OCI-LY1 (cell line): ENCODE data around the gene B4GALT5.
"Not testable (repeated sequence)": the region's sequence is repeated elsewhere in the genome, so short reads cannot be mapped to it uniquely, and the experiment has no call there.

ENCODE experiments used
- H2AFZ ChIP-seq: fragments of 200-600 bp; sonication (generic), shearing (Covaris generic); 2 replicates; pipeline ENCODE4 v1.6.0; 2014; ENCODE audit warnings: antibody characterized with exemption, mild to moderate bottlenecking, low read length
- H3F3A ChIP-seq: fragments of 200-600 bp; sonication (generic), shearing (Covaris generic); 2 replicates; pipeline ENCODE4 v1.6.0; 2014; ENCODE audit warnings: mild to moderate bottlenecking, antibody characterized with exemption, low read length, moderate library complexity; ENCODE audit not compliant: insufficient read depth
- H3K27ac ChIP-seq: fragments of 200-600 bp; sonication (generic); 2 replicates; pipeline ENCODE4 v1.5.1; 2014; ENCODE audit warnings: low read length, mixed run types, mild to moderate bottlenecking, low read depth; ENCODE audit not compliant: poor library complexity, severe bottlenecking
- H3K27me3 ChIP-seq: fragments of 200-600 bp; sonication (generic); 2 replicates; pipeline ENCODE4 v1.6.0; 2014; ENCODE audit warnings: antibody characterized with exemption, mild to moderate bottlenecking, low read length, moderate library complexity; ENCODE audit not compliant: insufficient read depth
- H3K36me3 ChIP-seq: fragments of 200-600 bp; sonication (generic); 2 replicates; pipeline ENCODE4 v1.6.1; 2014; ENCODE audit warnings: mild to moderate bottlenecking, antibody characterized with exemption, low read length, moderate library complexity, mixed read lengths; ENCODE audit not compliant: insufficient read depth
- H3K4me1 ChIP-seq: fragments of 200-600 bp; sonication (generic); 2 replicates; pipeline ENCODE4 v1.5.1; 2014; ENCODE audit warnings: mild to moderate bottlenecking, low read length, moderate library complexity; ENCODE audit not compliant: insufficient read depth, severe bottlenecking
- H3K4me2 ChIP-seq: fragments of 200-600 bp; sonication (generic), shearing (Covaris generic); 2 replicates; pipeline ENCODE4 v1.6.1; 2014; ENCODE audit warnings: low read length
- H3K4me3 ChIP-seq: fragments of 200-600 bp; sonication (generic); 2 replicates; pipeline ENCODE4 v1.5.1; 2014; ENCODE audit warnings: low read length, low read depth, mild to moderate bottlenecking, mixed read lengths; ENCODE audit not compliant: poor library complexity, severe bottlenecking
- H3K79me2 ChIP-seq: fragments of 200-600 bp; shearing (Covaris generic); 2 replicates; pipeline ENCODE4 v1.6.1; 2016; ENCODE audit warnings: mixed run types, low read length, mixed read lengths; ENCODE audit not compliant: insufficient read depth
- H3K9ac ChIP-seq: fragments of 200-600 bp; sonication (generic), shearing (Covaris generic); 2 replicates; pipeline ENCODE4 v1.6.1; 2014; ENCODE audit warnings: mild to moderate bottlenecking, low read length, mixed read lengths
- H3K9me2 ChIP-seq: fragments of 200-600 bp; sonication (generic), shearing (Covaris generic); 2 replicates; pipeline ENCODE4 v1.6.1; 2014; ENCODE audit warnings: low read depth, mild to moderate bottlenecking, low read length, mixed read lengths
- H3K9me3 ChIP-seq: fragments of 200-600 bp; shearing (Covaris generic); 2 replicates; pipeline ENCODE4 v1.6.1; 2014; ENCODE audit warnings: low read length, mixed read lengths
- H4K20me1 ChIP-seq: fragments of 200-600 bp; sonication (generic), shearing (Covaris generic); 2 replicates; pipeline ENCODE4 v1.6.0; 2016; ENCODE audit warnings: mild to moderate bottlenecking, low read length; ENCODE audit not compliant: insufficient read depth
- EZH2 ChIP-seq: fragments of 200-600 bp; sonication (generic), shearing (Covaris generic); IDR thresholded peaks from 2 replicates; pipeline ENCODE4 v1.8.0; 2017; ENCODE audit warnings: borderline replicate concordance, mixed run types, mild to moderate bottlenecking, antibody characterized with exemption, low read length, moderate library complexity, mixed read lengths
- TF ChIP-seq, protein P1 (sequence below): fragments of 200-600 bp; sonication (generic), shearing (Covaris generic); IDR thresholded peaks from 2 replicates; pipeline ENCODE4 v1.5.1; 2017; ENCODE audit warnings: mild to moderate bottlenecking, antibody characterized with exemption, low read length, moderate library complexity, mixed read lengths

Gene B4GALT5

DNA sequence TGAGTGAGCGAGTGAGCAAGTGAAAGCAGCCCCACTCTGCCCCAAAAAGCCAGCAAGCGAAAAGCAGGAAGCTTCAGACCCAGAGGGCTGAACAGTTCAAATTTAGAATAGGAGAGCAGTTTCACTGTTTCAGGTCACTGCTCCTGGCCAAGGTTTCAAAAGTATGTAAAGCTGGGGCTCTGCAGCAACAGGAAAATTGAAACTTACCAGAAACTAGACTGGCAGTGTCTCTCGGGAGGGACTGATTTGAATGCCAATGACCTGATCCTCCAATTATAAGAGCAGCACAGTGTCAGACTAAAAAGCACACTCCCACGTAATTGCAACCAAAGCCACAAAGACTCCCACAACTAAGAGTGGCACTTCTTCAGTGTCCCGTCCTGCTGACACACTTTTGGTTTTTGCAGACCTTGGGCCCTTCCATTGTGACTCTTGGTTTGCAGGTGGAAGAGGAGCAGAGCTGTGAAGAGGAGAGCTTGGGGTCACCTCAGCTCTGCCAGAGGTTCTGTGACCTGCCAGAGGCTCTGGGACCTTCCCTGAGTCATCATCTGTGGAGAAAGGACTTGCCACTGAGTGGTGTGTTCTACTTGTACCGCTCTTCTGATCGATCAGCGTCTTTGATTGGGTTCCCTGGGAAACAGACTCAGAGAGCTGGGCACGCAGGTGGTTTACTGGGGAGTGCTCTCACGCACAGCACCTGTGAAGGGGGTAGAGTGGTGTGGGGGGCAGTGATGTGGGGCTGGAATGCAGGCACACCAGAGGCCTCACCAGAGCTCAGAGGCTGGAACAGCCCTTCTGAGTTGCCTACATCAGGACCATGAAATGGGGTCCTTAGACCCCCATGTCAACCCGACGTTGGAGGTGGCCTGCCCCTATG lies 93.1 kb downstream of the B4GALT5 start:
- TF ChIP-seq, protein P1, sequence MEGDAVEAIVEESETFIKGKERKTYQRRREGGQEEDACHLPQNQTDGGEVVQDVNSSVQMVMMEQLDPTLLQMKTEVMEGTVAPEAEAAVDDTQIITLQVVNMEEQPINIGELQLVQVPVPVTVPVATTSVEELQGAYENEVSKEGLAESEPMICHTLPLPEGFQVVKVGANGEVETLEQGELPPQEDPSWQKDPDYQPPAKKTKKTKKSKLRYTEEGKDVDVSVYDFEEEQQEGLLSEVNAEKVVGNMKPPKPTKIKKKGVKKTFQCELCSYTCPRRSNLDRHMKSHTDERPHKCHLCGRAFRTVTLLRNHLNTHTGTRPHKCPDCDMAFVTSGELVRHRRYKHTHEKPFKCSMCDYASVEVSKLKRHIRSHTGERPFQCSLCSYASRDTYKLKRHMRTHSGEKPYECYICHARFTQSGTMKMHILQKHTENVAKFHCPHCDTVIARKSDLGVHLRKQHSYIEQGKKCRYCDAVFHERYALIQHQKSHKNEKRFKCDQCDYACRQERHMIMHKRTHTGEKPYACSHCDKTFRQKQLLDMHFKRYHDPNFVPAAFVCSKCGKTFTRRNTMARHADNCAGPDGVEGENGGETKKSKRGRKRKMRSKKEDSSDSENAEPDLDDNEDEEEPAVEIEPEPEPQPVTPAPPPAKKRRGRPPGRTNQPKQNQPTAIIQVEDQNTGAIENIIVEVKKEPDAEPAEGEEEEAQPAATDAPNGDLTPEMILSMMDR: no peak
- no peak for TF ChIP-seq EZH2
- no peaks in the 10 kb centered on the region for H3K9me2 ChIP-seq
- peak overlapping the region; percentile 67 for H3K9ac ChIP-seq
- peaks cover 45% of the 10 kb centered on the region for H3K4me1 ChIP-seq
- H2AFZ ChIP-seq: no peak overlapping the region
- H3K79me2 ChIP-seq: no peaks in the 10 kb centered on the region
- H3F3A ChIP-seq: no peaks in the 10 kb centered on the region; the same call in 1 of the 2 replicates
- no peaks in the 10 kb centered on the region for H3K9me3 ChIP-seq
- H3K4me3 ChIP-seq: peak overlapping the region; percentile 45
- peak overlapping the region; percentile 98 for H3K27ac ChIP-seq
- H3K4me2 ChIP-seq: peak overlapping the region; percentile 66
- no peaks in the 10 kb centered on the region; the same call in 1 of the 2 replicates for H3K36me3 ChIP-seq
- no peaks in the 10 kb centered on the region for H3K27me3 ChIP-seq
- no peaks in the 10 kb centered on the region for H4K20me1 ChIP-seq

DNA sequence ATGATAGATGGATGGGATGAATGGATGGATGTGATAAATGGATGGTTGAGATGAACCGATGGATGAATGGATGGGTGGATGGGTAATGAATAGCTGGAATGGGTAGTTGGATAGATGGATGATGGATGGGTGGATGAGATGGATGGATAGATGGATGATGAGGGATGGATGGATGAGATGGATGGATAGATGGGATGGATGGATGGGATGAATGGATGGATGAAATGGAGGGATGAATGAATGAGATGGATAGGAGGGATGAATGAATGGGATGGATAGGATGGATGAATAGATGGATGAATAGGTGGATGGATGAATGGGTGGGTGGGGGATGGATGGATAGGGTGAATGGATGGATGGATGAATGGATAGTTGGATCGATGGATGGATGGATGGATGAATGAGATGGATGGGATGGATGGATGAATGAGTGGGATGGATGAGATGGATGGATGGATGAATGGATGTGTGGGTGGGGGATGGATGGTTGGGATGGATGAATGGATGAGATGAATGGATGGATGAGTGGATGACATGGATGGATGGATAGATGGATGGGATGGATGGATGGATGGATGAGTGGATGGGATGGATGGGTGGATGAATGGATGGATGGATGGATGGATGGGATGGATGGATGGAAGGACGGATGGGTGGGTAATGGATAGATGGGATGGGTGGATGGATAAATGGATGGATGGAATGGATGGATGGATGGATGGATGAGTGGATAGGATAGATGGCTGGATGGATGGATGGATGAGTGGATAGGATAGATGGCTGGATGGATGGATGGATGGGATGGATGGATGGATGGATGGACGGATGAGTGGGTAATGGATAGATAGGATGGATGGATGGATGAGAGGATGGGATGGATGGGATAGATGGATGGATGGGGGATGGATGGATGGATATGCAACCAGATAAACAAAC lies 94.3 kb downstream of the B4GALT5 start:
- no peaks in the 10 kb centered on the region; the same call in 1 of the 2 replicates for H3F3A ChIP-seq
- no peak overlapping the region for H2AFZ ChIP-seq
- H3K4me2 ChIP-seq: peak overlapping the region; percentile 66
- H3K9me2 ChIP-seq: no peaks in the 10 kb centered on the region
- H3K79me2 ChIP-seq: no peaks in the 10 kb centered on the region
- H3K27me3 ChIP-seq: no peaks in the 10 kb centered on the region
- no peaks in the 10 kb centered on the region for H4K20me1 ChIP-seq
- peak overlapping the region; percentile 98 for H3K27ac ChIP-seq
- no peaks in the 10 kb centered on the region; the same call in 1 of the 2 replicates for H3K36me3 ChIP-seq
- H3K4me1 ChIP-seq: peaks cover 33% of the 10 kb centered on the region
- peak overlapping the region; percentile 67; the same call in 1 of the 2 replicates for H3K9ac ChIP-seq
- H3K4me3 ChIP-seq: peak overlapping the region; percentile 45
- TF ChIP-seq, protein P1: no peak
- no peak for TF ChIP-seq EZH2
- H3K9me3 ChIP-seq: no peaks in the 10 kb centered on the region

DNA sequence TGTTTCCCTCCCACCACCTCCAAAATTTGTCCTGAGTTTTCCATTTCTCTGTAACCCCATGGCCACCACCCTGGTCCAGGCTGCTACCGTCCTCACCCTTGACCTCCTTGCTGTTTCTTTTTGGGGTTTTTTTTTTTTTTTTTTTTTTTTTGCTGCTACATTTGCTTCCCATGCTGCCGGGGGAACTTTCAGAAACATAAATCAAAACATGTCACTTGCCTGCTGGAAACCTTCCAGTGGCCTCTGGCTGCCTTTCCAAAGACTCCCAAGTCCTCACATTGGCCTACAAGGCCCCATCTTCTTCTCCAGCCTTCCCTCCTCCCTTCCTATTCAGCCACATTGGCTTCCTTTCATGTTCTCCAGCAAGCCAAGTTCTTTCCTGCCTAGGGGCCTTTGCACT lies 95.4 kb downstream of the B4GALT5 start:
- Histone ChIP-seq H3K4me1 (peaks cover 28% of the 10 kb centered on the region), H3F3A (no peaks in the 10 kb centered on the region; the same call in 1 of the 2 replicates), H3K4me3 (no peak overlapping the region), H2AFZ (no peak overlapping the region), H3K79me2 (no peaks in the 10 kb centered on the region), H3K27me3 (no peaks in the 10 kb centered on the region), H3K4me2 (no peak overlapping the region), H3K9me2 (no peaks in the 10 kb centered on the region), H3K36me3 (no peaks in the 10 kb centered on the region; the same call in 1 of the 2 replicates), H3K9me3 (no peaks in the 10 kb centered on the region), H3K9ac (no peak overlapping the region), H3K27ac (peak overlapping the region; percentile 38), H4K20me1 (no peaks in the 10 kb centered on the region)
- TF ChIP-seq, protein P1: no peak

DNA sequence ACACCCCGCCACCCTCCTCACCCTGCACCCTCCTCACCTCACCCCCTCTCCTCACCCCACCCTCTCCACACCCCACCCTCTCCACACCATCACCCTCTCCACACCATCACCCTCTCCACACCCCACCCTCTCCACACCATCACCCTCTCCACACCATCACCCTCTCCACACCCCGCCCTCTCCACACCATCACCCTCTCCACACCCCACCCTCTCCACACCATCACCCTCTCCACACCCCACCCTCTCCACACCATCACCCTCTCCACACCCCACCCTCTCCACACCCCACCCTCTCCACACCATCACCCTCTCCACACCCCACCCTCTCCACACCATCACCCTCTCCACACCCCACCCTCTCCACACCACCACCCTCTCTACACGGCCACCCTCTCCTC lies 96.3 kb downstream of the B4GALT5 start:
- not testable (repeated sequence) for H3K9me2 ChIP-seq, H3K9me3 ChIP-seq, H3K79me2 ChIP-seq, H3K27me3 ChIP-seq, H3K36me3 ChIP-seq, H3F3A ChIP-seq, H2AFZ ChIP-seq, H3K4me2 ChIP-seq, H3K4me3 ChIP-seq, H3K27ac ChIP-seq, H3K9ac ChIP-seq, H4K20me1 ChIP-seq
- peaks cover 28% of the 10 kb centered on the region for H3K4me1 ChIP-seq
